Measurements from ENCODE around the gene ZBTB20.

The ZBTB20 gene

DNA sequence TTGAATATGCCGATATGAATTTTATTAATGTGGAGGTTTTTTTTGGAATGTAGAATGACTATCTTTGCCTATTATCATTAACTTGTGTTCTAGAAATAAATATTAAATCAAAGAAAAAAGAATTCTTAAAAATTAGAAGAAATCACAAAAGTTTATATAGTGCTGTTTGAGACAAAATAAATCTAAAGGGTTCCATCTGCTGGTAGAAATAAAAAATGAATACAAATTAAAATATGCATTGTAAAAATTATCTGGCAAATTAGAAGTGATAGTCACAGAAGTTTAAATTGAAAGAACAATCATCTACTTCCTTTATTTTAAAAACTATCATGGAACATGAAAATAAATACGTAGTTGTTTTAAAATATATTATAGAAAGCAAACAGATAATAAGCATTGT is 22.7 kb upstream of the ZBTB20 start:
- no peak overlapping the region for H3K4me3 ChIP-seq (ENCODE audit: low read depth, low read length)
- DNase-seq (ENCODE audit: low read depth), result no peak
- TF ChIP-seq, protein P1, sequence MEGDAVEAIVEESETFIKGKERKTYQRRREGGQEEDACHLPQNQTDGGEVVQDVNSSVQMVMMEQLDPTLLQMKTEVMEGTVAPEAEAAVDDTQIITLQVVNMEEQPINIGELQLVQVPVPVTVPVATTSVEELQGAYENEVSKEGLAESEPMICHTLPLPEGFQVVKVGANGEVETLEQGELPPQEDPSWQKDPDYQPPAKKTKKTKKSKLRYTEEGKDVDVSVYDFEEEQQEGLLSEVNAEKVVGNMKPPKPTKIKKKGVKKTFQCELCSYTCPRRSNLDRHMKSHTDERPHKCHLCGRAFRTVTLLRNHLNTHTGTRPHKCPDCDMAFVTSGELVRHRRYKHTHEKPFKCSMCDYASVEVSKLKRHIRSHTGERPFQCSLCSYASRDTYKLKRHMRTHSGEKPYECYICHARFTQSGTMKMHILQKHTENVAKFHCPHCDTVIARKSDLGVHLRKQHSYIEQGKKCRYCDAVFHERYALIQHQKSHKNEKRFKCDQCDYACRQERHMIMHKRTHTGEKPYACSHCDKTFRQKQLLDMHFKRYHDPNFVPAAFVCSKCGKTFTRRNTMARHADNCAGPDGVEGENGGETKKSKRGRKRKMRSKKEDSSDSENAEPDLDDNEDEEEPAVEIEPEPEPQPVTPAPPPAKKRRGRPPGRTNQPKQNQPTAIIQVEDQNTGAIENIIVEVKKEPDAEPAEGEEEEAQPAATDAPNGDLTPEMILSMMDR (IDR thresholded peaks at IDR 0.05; ENCODE audit: low read depth, low read length, missing control alignments), result no peak

DNA sequence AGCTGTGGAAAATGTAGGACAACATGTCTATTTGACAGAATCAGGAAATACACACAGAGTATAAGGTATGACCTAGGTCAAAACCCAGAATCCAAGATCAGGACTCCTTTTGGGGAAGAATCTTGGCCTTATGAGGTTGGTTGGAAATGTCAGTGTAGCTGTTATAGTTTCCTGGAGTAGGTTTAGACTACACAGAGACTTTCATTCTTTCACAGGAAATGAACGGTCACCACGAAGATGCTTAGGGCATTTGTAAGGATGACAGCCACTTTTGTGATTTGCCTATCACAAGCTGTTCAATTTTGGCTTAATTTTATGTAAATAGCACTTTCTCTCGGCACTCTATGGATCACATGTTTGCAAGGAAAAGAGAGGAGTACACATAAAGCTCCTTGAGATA is 18.6 kb upstream of the ZBTB20 start:
- TF ChIP-seq, protein P1 (IDR thresholded peaks at IDR 0.05; ENCODE audit: low read depth, low read length, missing control alignments), result no peak
- no peak overlapping the region for H3K4me3 ChIP-seq (ENCODE audit: low read depth, low read length)
- no peak for DNase-seq (ENCODE audit: low read depth)

DNA sequence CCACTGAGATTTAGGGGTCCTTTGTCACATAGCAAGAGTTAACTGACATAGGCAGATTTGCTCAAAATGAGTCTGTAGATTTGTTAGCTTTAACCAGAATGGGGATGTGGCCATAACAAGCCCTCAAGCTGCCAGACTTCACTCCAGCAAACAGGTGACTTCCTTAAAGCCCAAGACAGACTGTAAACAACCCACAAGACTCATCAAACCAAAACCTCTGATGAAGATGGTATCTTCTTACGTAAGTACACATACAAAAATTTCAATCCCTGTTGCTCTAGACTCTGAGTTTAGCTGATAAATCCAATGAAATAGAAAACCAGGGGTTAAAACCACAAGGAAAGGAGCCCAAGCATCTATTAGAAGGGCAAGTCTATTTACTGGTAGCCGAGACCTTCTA is 18.2 kb upstream of the ZBTB20 start:
- DNase-seq (ENCODE audit: low read depth), result no peak
- TF ChIP-seq, protein P1 (IDR thresholded peaks at IDR 0.05; ENCODE audit: low read depth, low read length, missing control alignments), result no peak

DNA sequence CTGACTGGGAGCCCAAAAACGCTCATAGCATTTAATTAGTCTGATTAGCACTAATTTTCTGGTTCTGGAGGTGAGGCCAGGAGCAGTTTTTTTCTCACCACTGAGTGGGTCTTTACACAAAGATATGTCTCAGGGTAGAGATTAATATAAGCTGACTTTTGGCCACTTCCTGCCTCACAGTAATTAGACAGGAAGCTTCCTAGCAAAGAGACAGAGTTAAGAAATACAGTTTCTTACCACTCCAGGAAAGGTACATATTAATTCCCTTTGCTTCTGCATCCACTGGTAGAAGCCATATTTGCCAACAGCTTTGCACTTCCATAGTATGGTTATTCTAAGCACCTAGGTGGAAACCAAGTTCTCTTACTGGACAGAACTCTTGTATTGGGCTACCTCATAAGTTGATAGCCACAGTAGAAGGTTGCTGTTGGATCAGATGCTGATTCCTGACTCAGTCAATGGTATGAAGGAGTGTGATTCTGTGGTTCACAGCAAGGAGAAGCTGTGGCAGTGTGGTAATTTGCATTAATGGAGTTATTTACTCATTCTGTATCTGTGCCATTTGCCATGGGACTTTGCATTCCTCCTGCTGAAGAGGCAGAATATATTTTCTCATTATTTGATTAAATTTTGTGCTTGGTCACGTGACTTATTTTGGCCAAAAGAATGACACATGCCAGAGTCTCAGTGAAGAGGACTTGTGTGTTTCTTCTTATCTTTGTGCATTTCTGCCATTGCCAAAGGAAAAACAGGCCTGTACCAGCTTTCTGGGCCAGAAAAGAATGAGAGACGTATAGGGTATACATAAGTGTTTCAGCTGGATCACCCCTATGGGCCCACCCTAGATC is 17.5 kb upstream of the ZBTB20 start:
- no peak for DNase-seq (ENCODE audit: low read depth)
- H3K4me3 ChIP-seq (ENCODE audit: low read depth, low read length), result no peak overlapping the region
- TF ChIP-seq, protein P1 (IDR thresholded peaks at IDR 0.05; ENCODE audit: low read depth, low read length, missing control alignments), result no peak

More for the DNA sequence above, 18.2 kb upstream of the ZBTB20 start:
- H3K4me3 ChIP-seq (ENCODE audit: low read depth, low read length), result no peak overlapping the region

DNA sequence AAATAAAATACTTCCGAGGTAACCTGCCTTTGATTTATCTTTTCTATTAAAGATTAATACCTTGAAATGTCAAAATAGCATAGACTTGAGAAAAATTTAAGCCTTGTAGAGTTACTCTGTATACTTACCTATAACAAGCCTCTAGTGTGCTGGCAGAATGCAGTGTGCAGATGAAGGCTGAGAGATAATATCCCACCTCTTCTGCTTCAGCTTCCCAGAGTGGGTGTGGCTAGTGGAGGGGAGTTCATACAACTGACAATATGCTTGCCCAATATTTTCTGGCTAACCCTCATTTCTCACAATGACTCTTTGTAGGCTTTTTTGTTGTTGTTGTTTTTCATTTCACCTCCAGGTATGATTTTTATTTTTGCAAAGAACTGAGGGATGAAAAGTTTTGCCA is 15.7 kb upstream of the ZBTB20 start:
- H3K4me3 ChIP-seq (ENCODE audit: low read depth, low read length), result no peak overlapping the region
- TF ChIP-seq, protein P1 (IDR thresholded peaks at IDR 0.05; ENCODE audit: low read depth, low read length, missing control alignments), result no peak
- DNase-seq (ENCODE audit: low read depth), result no peak

DNA sequence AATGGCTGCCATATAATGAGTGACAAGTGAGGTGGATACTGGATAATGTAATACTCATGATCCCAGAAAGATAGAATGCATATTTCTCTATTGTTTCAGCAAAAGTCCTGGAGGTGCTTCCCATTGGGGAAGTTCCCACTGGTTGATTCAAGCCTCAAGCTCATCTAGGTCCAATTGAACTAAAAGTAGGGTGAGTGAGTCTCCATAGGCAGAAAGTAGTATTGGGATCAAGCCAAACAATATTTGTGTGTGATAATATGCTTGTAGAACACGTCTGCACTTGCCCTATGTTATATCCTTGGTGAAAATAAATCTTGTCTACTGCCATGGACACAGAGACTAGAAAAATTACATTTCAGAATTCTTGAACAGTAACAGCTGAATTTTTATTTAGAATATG is 14.8 kb upstream of the ZBTB20 start:
- TF ChIP-seq, protein P1 (IDR thresholded peaks at IDR 0.05; ENCODE audit: low read depth, low read length, missing control alignments), result no peak
- DNase-seq (ENCODE audit: low read depth), result no peak
- no peak overlapping the region for H3K4me3 ChIP-seq (ENCODE audit: low read depth, low read length)

Measured in GM12864 (cell line).